ENCODE results near the gene IQSEC1.

IQSEC1 gene

GRCh38 chr3:13046569-13047274 lies 26.5 kb downstream of the IQSEC1 start:
- FAIRE-seq, result no peak

DNA sequence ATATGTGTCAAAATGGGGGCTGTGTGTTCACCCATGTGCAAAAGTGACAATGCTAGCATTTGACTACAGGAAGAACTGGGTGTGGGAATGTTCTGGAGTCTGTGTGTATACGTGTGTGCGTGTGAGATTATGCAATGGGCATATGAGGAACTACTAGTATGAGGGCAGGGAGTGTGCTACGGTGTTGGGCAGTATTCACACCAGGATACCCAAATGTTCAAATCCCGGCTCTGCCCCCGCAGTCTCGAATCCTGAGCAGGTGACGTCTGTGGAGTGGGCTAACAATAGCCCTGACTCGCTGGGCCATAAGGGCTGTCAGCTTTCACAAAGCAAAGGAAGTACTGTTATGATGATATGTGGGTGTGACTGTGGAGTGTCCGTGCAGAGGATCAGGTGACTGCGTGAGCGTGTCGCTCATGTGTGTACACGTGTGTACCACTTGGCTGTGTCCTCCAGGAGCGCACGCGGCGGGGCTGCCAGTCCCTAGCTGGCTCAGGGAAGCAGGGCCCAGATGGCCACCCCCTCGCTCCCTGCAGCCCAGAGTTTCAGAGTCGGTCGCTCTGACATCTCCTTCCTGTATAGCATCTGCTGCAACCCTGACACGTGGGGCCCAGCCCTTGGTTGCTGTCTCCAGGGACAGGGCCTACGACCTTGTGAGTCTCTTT lies 27.2 kb downstream of the IQSEC1 start:
- FAIRE-seq, result no peak

DNA sequence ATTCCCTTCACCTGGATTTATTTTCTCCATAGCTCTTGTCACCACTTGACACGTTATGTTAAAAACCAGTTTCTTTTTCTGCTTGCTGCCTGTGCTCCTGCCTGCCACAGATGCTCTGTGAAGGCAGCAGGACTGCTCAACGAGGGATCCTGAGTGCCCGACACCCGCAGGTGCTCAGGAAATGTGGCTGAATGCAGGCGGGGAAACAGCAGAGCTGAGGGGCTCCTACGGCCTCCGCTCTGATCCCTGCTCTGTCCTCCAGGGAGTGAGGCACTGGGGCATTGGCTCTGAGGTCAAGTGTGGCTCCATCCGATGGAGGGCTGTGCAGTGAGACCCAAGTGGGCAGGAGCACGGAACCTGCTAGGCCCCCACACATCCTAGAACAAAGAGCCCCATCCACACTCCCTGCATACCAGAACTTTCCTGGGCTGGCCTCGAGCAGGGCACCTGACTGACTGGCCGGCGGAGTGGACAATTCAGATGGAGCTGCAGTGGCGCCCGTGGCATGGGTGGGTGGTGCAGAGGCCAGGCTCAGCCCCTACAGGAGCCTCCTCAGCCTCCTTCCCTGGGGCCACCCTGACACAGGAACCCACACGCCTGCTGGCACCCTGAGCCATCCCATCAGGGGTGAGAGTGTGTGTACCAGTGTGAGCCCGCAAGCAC lies 27.9 kb downstream of the IQSEC1 start:
- no peak for FAIRE-seq

DNA sequence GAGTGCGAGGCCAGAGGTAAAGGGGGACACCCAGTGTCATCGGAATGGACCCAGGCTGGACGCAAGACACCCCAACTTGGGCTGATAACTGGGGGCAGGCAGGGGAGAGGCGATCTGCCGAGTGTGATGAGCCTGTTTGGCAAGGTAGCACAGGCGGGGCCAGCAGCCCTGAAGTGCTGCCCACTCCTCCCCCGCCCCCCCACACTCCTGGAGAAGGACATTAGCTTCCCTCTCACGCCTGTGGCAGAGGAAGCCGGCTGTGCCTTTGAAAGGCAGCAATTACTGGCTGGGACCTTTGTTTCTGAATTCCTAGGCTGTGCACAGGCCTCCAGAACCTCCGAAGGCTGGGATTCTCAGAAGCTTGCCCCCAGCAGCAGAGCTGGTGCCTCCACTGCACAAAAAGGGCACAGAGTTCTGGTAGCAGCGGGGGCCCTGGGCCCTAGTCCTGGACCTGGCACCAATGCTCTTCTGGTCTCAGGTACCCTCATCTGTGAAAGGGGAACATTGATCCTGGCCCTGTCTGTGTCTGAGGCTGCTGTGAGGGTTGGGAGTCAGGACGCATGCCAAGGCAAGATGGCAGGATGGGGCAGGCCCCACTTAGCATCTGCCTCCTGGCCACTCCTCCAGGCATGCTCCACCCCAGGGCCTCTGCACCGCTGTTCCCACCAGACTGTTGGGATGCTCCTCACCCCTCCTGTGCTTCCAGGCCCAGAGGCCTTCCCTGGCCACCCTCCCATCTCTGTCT lies 28.6 kb downstream of the IQSEC1 start:
- no peak for FAIRE-seq

- FAIRE-seq, result no peak
Measured at GRCh38 chr3:13043656-13044055, 29.6 kb downstream of the IQSEC1 start.

DNA sequence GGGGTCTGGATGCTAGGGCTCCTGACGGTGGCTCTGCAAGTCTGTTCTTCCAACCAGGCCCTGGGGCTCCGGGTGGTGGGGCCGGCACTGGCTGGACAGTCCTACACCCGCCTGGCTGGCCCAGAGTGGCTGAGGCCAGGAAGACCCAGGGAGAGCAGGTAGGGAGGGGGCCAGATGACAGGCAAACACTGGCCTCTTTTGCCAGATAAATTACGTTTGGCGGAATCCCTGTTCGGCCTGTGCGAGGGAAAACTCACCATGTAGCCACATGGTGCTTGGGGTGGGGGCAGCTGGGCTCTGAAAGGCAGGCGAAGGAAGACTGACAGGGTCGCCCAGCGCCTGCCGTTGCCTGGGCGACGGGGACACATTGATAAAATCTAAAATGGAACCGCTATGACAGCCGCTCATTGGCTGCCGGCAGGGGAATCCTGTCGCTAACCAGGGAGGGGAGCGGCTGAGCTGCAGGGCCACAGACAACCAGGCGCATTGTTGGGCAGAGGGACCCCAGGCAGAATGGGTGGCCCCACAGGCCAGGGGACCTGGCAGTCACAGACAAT lies 30.4 kb downstream of the IQSEC1 start:
- FAIRE-seq, result no peak

DNA sequence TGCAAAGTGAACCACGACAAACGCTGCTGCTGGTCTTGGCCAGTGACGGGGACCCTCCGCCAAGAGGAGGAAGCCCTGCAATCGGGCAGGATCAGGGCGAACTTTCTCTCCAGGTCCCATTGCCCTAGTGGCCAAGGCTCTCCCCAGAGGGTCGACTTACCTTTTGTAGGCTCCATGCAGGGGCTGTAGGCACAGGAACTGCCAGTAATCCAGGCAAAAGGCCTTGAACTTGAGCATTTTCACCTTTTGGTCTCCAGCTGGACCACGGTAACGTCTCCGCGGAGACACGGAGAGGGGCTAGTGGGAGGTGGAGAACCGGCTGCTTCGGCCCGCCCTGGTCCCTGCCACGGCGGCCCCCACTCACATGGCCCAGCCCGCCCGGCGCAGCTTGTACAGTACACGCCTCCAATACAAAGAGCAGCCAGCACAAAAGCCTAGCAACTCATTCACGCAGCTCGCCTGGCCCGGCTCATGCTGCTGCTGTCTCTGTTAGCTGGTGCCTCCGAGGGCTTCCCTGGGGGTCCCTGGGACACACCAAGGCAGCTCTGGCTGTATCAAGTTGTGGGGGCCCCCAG lies 31.0 kb downstream of the IQSEC1 start:
- FAIRE-seq, result no peak

GRCh38 chr3:13041113-13041776 lies 32.0 kb downstream of the IQSEC1 start:
- no peak for FAIRE-seq

- FAIRE-seq, result no peak
Measured at GRCh38 chr3:13040361-13041074, 32.7 kb downstream of the IQSEC1 start.

GRCh38 chr3:13039213-13039896 lies 33.9 kb downstream of the IQSEC1 start:
- no peak for FAIRE-seq

GRCh38 chr3:13037458-13038117 lies 35.6 kb downstream of the IQSEC1 start:
- FAIRE-seq, result no peak

GRCh38 chr3:13034861-13035260 lies 38.4 kb downstream of the IQSEC1 start:
- no peak for FAIRE-seq

- FAIRE-seq, result no peak
Measured at GRCh38 chr3:13034109-13034800, 39.0 kb downstream of the IQSEC1 start.

GRCh38 chr3:13032206-13032605 lies 41.0 kb downstream of the IQSEC1 start:
- FAIRE-seq, result no peak

GRCh38 chr3:13031621-13032020 lies 41.6 kb downstream of the IQSEC1 start:
- FAIRE-seq, result no peak

- FAIRE-seq, result no peak
Measured at GRCh38 chr3:13030684-13031083, 42.5 kb downstream of the IQSEC1 start.

GRCh38 chr3:13028010-13028821 lies 45.0 kb downstream of the IQSEC1 start:
- no peak for FAIRE-seq

GRCh38 chr3:13027154-13027553 lies 46.1 kb downstream of the IQSEC1 start:
- no peak for FAIRE-seq

DNA sequence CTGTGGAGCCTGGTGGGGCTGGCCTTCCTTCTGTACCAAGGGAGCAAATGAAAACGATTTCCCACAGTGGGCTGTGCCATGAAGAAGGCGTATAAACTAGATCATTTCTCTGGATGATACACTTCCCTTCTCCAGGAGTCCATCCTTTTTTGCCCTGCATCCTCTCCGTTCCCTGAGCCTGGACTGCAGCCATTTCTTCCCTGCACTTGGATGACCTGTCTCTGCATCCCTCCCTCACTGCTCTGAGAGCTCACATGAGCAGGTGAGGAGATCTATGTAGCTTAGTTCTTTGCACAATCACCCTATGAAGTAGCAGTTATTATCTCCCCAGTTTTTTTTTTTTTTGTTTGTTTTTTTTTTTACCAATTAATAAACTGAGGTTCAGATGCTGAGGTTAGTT lies 46.7 kb downstream of the IQSEC1 start:
- FAIRE-seq, result no peak

Data from islet of Langerhans (tissue), 1 donor.